HEK293 (cell line): ENCODE results near the gene SYNGR1.
"Not testable (repeated sequence)": the region's sequence is repeated elsewhere in the genome, so short reads cannot be mapped to it uniquely, and the experiment has no call there.

Experiments
- CTCF ChIA-PET: fragments of 350-600 bp; formaldehyde crosslinking; extraction: SDS; loops from one replicate; lab custom pipeline; 2021; ENCODE audit warnings: antibody characterized with exemption; lab: Yijun Ruan, JAX
- POLR2A ChIA-PET: fragments of 300-600 bp; formaldehyde crosslinking; extraction: SDS; loops from one replicate; lab custom pipeline; 2020; ENCODE audit warnings: antibody characterized with exemption, inconsistent platforms; lab: Yijun Ruan, JAX
- H3K27ac ChIP-seq: fragments of 200-500 bp; sonication (Bioruptor generic); 2 replicates; pipeline ENCODE4 v1.5.1; 2014; ENCODE audit warnings: low read depth, low read length, control low read depth, inconsistent platforms; ENCODE audit errors: extremely low read depth
- H3K36me3 ChIP-seq, 2 experiments: fragments of 200-500 bp in 1 of 2; sonication (Bioruptor generic) in 1 of 2; 1 replicate in 1 of 2; 2 replicates in 1 of 2; pipeline ENCODE4 v1.5.1; 2014 to 2017; ENCODE audit warnings: inconsistent platforms in 2 of 2, low read length in 2 of 2; ENCODE audit not compliant: control insufficient read depth in 2 of 2, insufficient read depth in 1 of 2
- H3K4me1 ChIP-seq: fragments of 200-500 bp; sonication (Bioruptor generic); 2 replicates; pipeline ENCODE4 v1.5.1; 2014; ENCODE audit warnings: mild to moderate bottlenecking, low read length, inconsistent platforms; ENCODE audit not compliant: control insufficient read depth, insufficient read depth
- H3K4me3 ChIP-seq: 2 replicates; pipeline ENCODE4 v1.5.1; 2011; ENCODE audit warnings: low read depth, mild to moderate bottlenecking, control low read depth, low read length, moderate library complexity
- H3K9me3 ChIP-seq: fragments of 200-500 bp; sonication (Bioruptor generic); 2 replicates; pipeline ENCODE4 v1.5.1; 2014; ENCODE audit warnings: low read depth, low read length, inconsistent platforms; ENCODE audit not compliant: control insufficient read depth, insufficient read depth
- GLIS1 ChIP-seq: fragments of 450-650 bp; formaldehyde crosslinking; IDR thresholded peaks from 2 replicates; pipeline ENCODE4 v1.5.1; 2016; ENCODE audit warnings: missing biosample characterization, missing genetic modification characterization
- HIC1 ChIP-seq: fragments of 450-650 bp; formaldehyde crosslinking; IDR thresholded peaks from 2 replicates; pipeline ENCODE4 v1.5.1; 2016; ENCODE audit warnings: missing biosample characterization, missing genetic modification characterization
- HOXA7 ChIP-seq: sonication (generic); formaldehyde crosslinking; IDR thresholded peaks from 2 replicates; pipeline ENCODE4 v1.8.1; 2022; ENCODE audit warnings: missing genetic modification reagents, borderline replicate concordance
- SCRT2 ChIP-seq: fragments of 450-650 bp; formaldehyde crosslinking; IDR thresholded peaks from 2 replicates; pipeline ENCODE4 v1.5.1; 2016; ENCODE audit warnings: missing biosample characterization, missing genetic modification characterization
- ZBTB11 ChIP-seq: fragments of 450-650 bp; formaldehyde crosslinking; conservative IDR thresholded peaks from 2 replicates; pipeline ENCODE4 v1.5.1; 2016; ENCODE audit warnings: low read depth, missing biosample characterization, missing genetic modification characterization
- ZIC2 ChIP-seq: fragments of 450-650 bp; formaldehyde crosslinking; IDR thresholded peaks from 2 replicates; pipeline ENCODE4 v1.5.1; 2016; ENCODE audit warnings: missing biosample characterization, missing genetic modification characterization
- ZNF132 ChIP-seq: fragments of 450-650 bp; formaldehyde crosslinking; IDR thresholded peaks from 2 replicates; pipeline ENCODE4 v1.5.1; 2017; ENCODE audit warnings: missing biosample characterization, missing genetic modification characterization, borderline replicate concordance
- ZNF140 ChIP-seq: fragments of 450-650 bp; formaldehyde crosslinking; IDR thresholded peaks from 2 replicates; pipeline ENCODE4 v1.5.1; 2016; ENCODE audit warnings: missing biosample characterization, missing genetic modification characterization
- ZNF184 ChIP-seq: fragments of 450-650 bp; IDR thresholded peaks from 2 replicates; pipeline ENCODE4 v1.5.1; 2018; ENCODE audit warnings: missing biosample characterization, mild to moderate bottlenecking, missing genetic modification characterization
- ZNF19 ChIP-seq: fragments of 450-650 bp; formaldehyde crosslinking; IDR thresholded peaks from 2 replicates; pipeline ENCODE4; 2016; ENCODE audit warnings: missing biosample characterization, missing genetic modification characterization, low read depth
- ZNF248 ChIP-seq: fragments of 450-650 bp; formaldehyde crosslinking; IDR thresholded peaks from 2 replicates; pipeline ENCODE4 v1.5.1; 2017; ENCODE audit warnings: missing biosample characterization, missing genetic modification characterization
- ZNF341 ChIP-seq: fragments of 450-650 bp; formaldehyde crosslinking; IDR thresholded peaks from 2 replicates; pipeline ENCODE4; 2016; ENCODE audit warnings: low read depth, missing biosample characterization, missing genetic modification characterization
- ZNF549 ChIP-seq: fragments of 450-650 bp; IDR thresholded peaks from 2 replicates; pipeline ENCODE4 v1.5.1; 2018; ENCODE audit warnings: missing biosample characterization, missing genetic modification characterization, mild to moderate bottlenecking, inconsistent platforms, moderate library complexity
- ZNF571 ChIP-seq: fragments of 450-650 bp; formaldehyde crosslinking; IDR thresholded peaks from 2 replicates; pipeline ENCODE4 v1.5.0; 2017; ENCODE audit warnings: missing biosample characterization, missing genetic modification characterization
- ZNF610 ChIP-seq: fragments of 450-650 bp; formaldehyde crosslinking; IDR thresholded peaks from 2 replicates; pipeline ENCODE4 v1.5.1; 2016; ENCODE audit warnings: missing biosample characterization, missing genetic modification characterization, borderline replicate concordance
- ZNF768 ChIP-seq: fragments of 450-650 bp; formaldehyde crosslinking; IDR thresholded peaks from 2 replicates; pipeline ENCODE4 v1.5.1; 2018; ENCODE audit warnings: missing biosample characterization, mild to moderate bottlenecking, missing genetic modification characterization
- TF ChIP-seq, protein P1 (sequence below): fragments of 450-650 bp; formaldehyde crosslinking; IDR thresholded peaks from 2 replicates; pipeline ENCODE4 v1.5.1; 2017; ENCODE audit warnings: missing biosample characterization, mild to moderate bottlenecking, missing genetic modification characterization, moderate library complexity
- TF ChIP-seq, protein P2 (sequence below): fragments of 450-650 bp; formaldehyde crosslinking; IDR thresholded peaks from 2 replicates; pipeline ENCODE4 v1.5.1; 2016; ENCODE audit warnings: missing biosample characterization, missing genetic modification characterization, low read depth

The SYNGR1 gene

DNA sequence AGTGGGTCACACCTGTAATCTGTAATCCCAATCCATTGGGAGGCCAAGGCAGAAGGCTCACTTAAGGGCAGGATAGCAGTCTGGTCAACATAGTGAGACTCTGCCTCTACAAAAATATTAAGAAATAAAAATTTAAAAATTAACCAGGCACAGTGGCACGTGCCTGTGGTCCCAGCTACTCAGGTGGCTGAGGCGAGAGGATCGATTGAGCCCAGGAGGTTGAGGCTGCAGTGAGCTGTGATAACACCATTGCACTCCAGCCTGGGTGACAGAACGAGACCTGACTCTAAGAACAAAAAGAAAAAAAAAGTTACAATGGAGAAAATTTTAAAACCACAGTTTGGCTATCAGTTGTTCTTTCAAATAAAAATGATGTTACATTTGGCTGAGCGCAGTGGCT is 13.4 kb upstream of the SYNGR1 start (continued):
- TF ChIP-seq, protein P1, sequence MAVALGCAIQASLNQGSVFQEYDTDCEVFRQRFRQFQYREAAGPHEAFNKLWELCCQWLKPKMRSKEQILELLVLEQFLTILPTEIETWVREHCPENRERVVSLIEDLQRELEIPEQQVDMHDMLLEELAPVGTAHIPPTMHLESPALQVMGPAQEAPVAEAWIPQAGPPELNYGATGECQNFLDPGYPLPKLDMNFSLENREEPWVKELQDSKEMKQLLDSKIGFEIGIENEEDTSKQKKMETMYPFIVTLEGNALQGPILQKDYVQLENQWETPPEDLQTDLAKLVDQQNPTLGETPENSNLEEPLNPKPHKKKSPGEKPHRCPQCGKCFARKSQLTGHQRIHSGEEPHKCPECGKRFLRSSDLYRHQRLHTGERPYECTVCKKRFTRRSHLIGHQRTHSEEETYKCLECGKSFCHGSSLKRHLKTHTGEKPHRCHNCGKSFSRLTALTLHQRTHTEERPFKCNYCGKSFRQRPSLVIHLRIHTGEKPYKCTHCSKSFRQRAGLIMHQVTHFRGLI (tag by site-specific recombination), result no peak
- TF ChIP-seq SCRT2 (tag by site-specific recombination) (no peak), ZNF248 (tag by site-specific recombination) (no peak), ZNF140 (tag by site-specific recombination) (no peak), ZNF184 (tag by site-specific recombination) (no peak), ZNF549 (tag by site-specific recombination) (no peak), HOXA7 (CRISPR knock-in tag) (no peak), ZNF19 (tag by site-specific recombination) (no peak), ZNF132 (tag by site-specific recombination) (no peak)
- TF ChIP-seq, protein P2, sequence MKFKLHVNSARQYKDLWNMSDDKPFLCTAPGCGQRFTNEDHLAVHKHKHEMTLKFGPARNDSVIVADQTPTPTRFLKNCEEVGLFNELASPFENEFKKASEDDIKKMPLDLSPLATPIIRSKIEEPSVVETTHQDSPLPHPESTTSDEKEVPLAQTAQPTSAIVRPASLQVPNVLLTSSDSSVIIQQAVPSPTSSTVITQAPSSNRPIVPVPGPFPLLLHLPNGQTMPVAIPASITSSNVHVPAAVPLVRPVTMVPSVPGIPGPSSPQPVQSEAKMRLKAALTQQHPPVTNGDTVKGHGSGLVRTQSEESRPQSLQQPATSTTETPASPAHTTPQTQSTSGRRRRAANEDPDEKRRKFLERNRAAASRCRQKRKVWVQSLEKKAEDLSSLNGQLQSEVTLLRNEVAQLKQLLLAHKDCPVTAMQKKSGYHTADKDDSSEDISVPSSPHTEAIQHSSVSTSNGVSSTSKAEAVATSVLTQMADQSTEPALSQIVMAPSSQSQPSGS (tag by site-specific recombination), result no peak

- not testable (repeated sequence) for H3K9me3 ChIP-seq, H3K4me3 ChIP-seq, H3K27ac ChIP-seq, H3K4me1 ChIP-seq, H3K36me3 ChIP-seq
- ChIA-PET POLR2A (interaction anchor here (1.8 kb wide), 1 partner anchor 21 kb away, joined by 10 read pairs; the partner anchor contains the start of gene RPL3), CTCF (interaction anchor here (0.6 to 5.2 kb wide), 7 partner anchors 9 to 337 kb away, joined by 3 to 106 read pairs (median 4); no protein-coding TSS in a partner anchor)
Observed at GRCh38 chr22:39339775-39340174, 10.0 kb upstream of the SYNGR1 start.

- ChIA-PET CTCF (interaction anchor here (0.6 to 5.2 kb wide), 5 partner anchors 11 to 1878 kb away, joined by 3 to 106 read pairs (median 4); no protein-coding TSS in a partner anchor), POLR2A (no interaction called here)
- Histone ChIP-seq H3K27ac (no peak overlapping the region), H3K9me3 (no peaks in the 10 kb centered on the region), H3K36me3 (no peaks in the 10 kb centered on the region), H3K4me3 (no peak overlapping the region), H3K4me1 (no peaks in the 10 kb centered on the region)
- TF ChIP-seq GLIS1 (tag by site-specific recombination) (no peak), ZNF610 (tag by site-specific recombination) (no peak), ZBTB11 (tag by site-specific recombination) (no peak), ZIC2 (tag by site-specific recombination) (peak; percentile 58; the same call in 1 of the 2 replicates), ZNF571 (tag by site-specific recombination) (no peak), ZNF768 (tag by site-specific recombination) (no peak), HIC1 (tag by site-specific recombination) (no peak), ZNF341 (tag by site-specific recombination) (peak; percentile 96)
Observed at GRCh38 chr22:39341179-39341578, 8.6 kb upstream of the SYNGR1 start.
